HG02759 (cell line): ENCODE measurements around the gene RAB6C.
"Not testable (repeated sequence)": the region's sequence is repeated elsewhere in the genome, so short reads cannot be mapped to it uniquely, and the experiment has no call there.

ENCODE experiments used
- ATAC-seq: cut with Tn5 transposase; IDR thresholded peaks from one replicate; pipeline ENCODE4 v1.9.1; 2021; ENCODE audit warnings: mild to moderate bottlenecking, moderate library complexity; ENCODE audit not compliant: unreplicated experiment

The RAB6C gene

GRCh38 chr2:129993151-129993550 lies 13.7 kb downstream of the RAB6C start:
- not testable (repeated sequence) for ATAC-seq

DNA sequence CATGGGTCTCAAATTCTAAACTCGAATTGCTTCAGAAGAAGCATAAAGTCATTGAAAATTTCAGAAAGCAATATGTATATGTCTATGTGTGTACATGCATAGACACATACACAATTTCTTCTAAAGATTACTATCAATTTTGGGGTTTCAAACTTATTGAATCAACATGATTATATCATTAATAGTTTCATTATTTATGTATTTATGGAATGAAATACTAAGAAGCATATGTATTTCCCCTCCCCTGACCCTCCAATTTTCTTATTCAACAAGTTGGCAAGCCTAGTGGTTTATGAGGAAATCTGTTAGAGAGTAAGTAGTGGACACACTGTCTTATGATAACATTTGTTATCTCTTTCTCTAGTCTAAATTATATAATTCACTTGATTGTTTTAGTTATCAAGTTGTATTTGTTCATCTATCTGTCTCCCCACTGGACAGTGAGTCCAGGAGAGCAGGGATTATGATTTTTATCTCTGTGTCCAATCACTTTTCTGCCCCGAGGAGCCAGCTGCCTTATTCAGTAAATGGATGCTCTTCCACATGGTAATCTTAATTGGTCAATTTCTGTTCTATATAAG lies 17.3 kb downstream of the RAB6C start:
- ATAC-seq = not testable (repeated sequence)

DNA sequence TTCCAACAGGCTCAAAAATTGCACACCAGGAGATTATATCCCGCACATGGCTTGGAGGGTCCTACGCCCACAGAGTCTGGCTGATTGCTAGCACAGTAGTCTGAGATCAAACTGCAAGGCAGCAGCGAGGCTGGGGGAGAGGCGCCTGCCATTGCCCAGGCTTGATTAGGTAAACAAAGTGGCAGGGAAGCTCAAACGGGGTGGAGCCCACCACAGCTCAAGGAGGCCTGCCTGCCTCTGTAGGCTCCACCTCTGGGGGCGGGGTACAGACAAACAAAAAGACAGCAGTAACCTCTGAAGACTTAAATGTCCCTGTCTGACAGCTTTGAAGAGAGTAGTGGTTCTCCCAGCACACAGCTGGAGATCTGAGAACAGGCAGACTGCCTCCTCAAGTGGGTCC lies 19.3 kb downstream of the RAB6C start:
- not testable (repeated sequence) for ATAC-seq

GRCh38 chr2:130005862-130006261 lies 26.4 kb downstream of the RAB6C start:
- ATAC-seq = not testable (repeated sequence)

DNA sequence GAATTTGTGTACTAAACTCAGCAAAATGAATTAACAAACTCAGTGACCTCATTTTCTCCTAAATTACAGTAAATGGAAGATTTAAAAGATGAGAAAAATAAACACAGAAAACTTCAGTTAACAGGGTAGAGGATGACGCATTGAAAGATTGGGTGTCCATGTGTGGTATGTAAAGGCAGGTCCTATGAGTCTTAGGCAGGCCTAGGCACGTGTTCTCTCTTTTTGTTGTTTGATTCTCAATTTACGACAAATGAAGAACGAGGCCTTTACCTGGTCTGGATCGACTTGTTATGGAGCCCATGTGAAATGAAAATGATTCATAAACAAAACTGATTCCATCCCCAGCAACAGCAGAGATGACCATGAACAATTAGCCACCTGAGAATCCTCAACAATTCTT lies 37.2 kb downstream of the RAB6C start:
- ATAC-seq = not testable (repeated sequence)

DNA sequence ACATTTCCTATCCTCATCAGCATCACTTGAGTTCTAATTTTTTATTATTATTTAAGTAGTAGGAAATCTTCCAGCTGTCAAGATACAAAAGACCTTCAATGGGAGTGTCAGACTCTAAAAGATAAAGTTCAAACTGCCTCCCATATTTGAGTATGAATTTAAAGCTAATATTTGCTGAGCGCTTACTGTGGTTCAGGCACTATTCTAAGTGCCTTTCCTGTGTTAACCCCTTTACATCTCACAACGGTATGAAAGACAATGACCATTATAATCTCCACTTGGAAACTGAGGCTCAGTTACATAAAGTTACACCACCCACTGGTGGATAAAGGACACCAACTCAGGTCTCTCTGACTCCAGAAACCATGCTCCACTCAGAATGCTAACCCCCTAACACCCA lies 39.9 kb downstream of the RAB6C start:
- ATAC-seq = no peak

DNA sequence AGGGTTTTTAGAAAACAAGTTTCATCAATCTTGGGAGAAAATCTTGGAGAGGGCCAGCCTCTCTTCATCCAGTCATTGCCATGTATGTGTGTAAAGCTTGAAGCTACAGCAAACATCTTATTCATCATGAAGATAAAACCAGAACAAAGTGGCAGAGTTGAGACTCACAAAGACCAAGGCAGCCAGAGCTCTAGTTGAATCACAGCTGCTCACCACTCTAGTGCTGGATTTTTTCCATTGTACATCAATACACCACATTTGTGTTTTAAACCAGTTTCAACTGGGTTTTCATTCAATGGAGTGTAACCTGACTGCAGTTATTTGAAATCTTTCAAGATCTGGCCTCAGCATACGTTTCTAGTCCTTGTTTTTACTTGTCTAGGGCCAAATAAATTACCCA lies 40.6 kb downstream of the RAB6C start:
- not testable (repeated sequence) for ATAC-seq

DNA sequence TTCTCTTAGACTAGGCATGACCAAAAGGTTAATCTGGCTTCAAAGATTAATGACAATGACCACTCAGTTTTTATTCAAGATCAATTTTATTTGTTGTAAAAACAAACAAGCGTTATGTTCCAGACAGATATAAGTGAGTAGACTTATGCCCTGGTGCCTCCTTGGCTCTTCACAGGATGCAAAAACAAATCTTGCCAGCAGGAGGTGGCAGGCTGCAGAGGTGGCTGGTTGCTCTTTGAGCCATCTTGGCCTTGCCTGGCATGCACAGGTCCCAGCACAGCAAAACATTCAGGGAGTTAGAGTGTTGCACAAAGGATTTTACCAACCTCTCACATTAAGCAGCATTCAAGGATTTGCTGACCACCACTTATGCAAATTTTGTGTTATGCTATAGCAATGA lies 46.5 kb downstream of the RAB6C start:
- ATAC-seq = not testable (repeated sequence)
